Measurements from ENCODE around the gene ABLIM3.

DNA sequence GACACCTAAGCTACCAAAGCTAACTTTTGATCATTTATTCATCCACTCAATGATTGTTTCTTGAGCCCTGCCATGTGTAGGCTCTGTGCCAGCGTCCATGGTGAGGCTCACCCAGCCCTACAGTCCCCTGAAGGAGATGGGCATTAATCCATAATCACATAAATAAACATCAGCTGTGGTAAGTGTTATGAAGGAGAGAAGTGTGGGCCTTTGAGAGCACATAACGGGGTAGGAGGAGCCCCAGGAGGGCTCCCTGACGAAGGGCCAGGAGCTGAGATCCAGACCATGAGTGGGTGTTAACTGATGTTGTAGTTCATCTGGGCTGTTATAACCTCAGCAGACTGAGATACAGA is 76.5 kb downstream of the ABLIM3 start:
- no peak for TF ChIP-seq EZH2 (optimal IDR thresholded peaks at IDR 0.05; ENCODE audit: low read depth, low read length)
- TF ChIP-seq, protein P1, sequence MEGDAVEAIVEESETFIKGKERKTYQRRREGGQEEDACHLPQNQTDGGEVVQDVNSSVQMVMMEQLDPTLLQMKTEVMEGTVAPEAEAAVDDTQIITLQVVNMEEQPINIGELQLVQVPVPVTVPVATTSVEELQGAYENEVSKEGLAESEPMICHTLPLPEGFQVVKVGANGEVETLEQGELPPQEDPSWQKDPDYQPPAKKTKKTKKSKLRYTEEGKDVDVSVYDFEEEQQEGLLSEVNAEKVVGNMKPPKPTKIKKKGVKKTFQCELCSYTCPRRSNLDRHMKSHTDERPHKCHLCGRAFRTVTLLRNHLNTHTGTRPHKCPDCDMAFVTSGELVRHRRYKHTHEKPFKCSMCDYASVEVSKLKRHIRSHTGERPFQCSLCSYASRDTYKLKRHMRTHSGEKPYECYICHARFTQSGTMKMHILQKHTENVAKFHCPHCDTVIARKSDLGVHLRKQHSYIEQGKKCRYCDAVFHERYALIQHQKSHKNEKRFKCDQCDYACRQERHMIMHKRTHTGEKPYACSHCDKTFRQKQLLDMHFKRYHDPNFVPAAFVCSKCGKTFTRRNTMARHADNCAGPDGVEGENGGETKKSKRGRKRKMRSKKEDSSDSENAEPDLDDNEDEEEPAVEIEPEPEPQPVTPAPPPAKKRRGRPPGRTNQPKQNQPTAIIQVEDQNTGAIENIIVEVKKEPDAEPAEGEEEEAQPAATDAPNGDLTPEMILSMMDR (IDR thresholded peaks at IDR 0.05; ENCODE audit: low read length), result no peak

All from MM.1S (cell line).